Heart left ventricle (tissue), 13 donors: ENCODE results near the gene DHX16.

Experiments used
- POLR2A ChIP-seq, 2 donors: fragments of 450-650 bp; IDR thresholded peaks; one replicate each; pipeline ENCODE4 v1.6.1; 2017; ENCODE audit warnings: antibody characterized with exemption in 2 of 2, mild to moderate bottlenecking in 2 of 2, moderate library complexity in 2 of 2
- TF ChIP-seq, protein P1 (sequence below), 12 donors: fragments of 200-600 bp; sonication (generic) in 4 of 12; IDR thresholded peaks; one replicate each; pipeline versions ENCODE4 v1.5.0 to v1.8.0; 2018 to 2022; ENCODE audit warnings: antibody characterized with exemption in 12 of 12, mild to moderate bottlenecking in 5 of 12
- donor health status: ischemic (EF 13 %, LVEDD 7.1; RV severe dilation, severe dysfunction).
- donor health status: DM: no; HTN: yes; CAD: no.
- donor health status: DM: no; HTN: no; CAD: no.
- donor health status: ischemic (EF 25% LVEDD 6.9; RV normal size, moderate dysfunction).
- donor health status: ischemic (EF 25% LVEDD 5.7; RV mildly dilated, moderate dysfunction).
- donor health status: ischemic (EF 35%, LVEDD 5.7; RV mildly dilated, moderate dysfunction).
- donor health status: nonischemic (EF 11% LVEDD 7.7; RV severe dilation, severe dysfunction).
- donor health status: DM: yes; HTN: yes; CAD: no.
- donor health status: PGD.
- donor health status: ischemic (EF 29% LVEDD 5.4; RV normal size, mild dysfunction).
- donor health status: nonischemic (EF 23%, LVEDD 6.1; RV moderate dilation, normal function).

DNA sequence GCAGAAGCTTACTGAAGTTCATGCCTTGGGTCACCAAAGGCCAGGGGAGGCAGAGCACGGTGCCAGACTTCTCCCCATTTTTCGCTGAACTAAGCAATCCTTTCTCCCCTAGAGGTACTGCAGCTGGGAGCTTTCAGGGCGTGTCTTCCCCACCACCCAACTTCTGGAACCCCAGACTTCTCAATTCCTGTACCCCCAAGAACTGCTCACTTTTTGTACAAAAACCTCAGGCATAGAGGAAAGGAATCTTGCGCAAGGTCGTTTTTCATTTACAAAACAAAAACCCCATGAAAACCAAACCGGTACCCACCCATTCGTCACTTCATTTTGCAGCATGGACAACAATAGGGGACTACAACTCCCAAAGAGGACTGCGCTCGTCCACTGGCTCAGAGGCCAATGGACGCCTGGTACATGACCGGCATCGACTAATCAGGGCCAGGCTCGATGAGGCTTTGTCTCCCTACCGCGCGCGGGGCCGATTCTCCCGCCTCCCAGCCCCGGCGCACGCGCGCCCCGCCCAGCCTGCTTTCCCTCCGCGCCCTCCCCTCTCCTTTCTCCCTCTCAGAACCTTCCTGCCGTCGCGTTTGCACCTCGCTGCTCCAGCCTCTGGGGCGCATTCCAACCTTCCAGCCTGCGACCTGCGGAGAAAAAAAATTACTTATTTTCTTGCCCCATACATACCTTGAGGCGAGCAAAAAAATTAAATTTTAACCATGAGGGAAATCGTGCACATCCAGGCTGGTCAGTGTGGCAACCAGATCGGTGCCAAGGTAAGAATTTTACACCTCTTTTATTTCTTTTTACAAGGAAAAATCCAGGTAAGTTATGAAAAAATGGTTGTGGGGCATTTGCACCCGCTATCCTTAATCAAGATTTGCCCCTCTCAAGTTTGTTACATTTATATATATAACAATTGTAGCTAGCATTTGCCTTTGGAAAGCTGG lies 47.3 kb upstream of the DHX16 start, which contains the start of gene TUBB:
- TF ChIP-seq POLR2A (IDR thresholded peaks at IDR 0.05): peak in 1 of 2 donors; percentile 78
- TF ChIP-seq, protein P1, sequence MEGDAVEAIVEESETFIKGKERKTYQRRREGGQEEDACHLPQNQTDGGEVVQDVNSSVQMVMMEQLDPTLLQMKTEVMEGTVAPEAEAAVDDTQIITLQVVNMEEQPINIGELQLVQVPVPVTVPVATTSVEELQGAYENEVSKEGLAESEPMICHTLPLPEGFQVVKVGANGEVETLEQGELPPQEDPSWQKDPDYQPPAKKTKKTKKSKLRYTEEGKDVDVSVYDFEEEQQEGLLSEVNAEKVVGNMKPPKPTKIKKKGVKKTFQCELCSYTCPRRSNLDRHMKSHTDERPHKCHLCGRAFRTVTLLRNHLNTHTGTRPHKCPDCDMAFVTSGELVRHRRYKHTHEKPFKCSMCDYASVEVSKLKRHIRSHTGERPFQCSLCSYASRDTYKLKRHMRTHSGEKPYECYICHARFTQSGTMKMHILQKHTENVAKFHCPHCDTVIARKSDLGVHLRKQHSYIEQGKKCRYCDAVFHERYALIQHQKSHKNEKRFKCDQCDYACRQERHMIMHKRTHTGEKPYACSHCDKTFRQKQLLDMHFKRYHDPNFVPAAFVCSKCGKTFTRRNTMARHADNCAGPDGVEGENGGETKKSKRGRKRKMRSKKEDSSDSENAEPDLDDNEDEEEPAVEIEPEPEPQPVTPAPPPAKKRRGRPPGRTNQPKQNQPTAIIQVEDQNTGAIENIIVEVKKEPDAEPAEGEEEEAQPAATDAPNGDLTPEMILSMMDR (IDR thresholded peaks at IDR 0.05): peak in 2 of 12 donors; percentile 2 to 5
